ENCODE results near the gene NPEPPS. TPM values are rescaled to one million over a fixed set of nuclear protein-coding genes. Genes with fewer than 3 reads are reported as not detected.

NPEPPS gene
- total RNA-seq, 1 donor from 2014 or later, result 150 TPM

GRCh38 chr17:47644324-47644723 is 113.4 kb downstream of the NPEPPS start:
- Mint-ChIP-seq H3K9me3 (no peaks in the 10 kb centered on the region), H3K36me3 (no peaks in the 10 kb centered on the region), H3K27ac (no peak overlapping the region), H3K4me3 (no peak overlapping the region), H3K27me3 (no peaks in the 10 kb centered on the region), H3K4me1 (ENCODE audit: unreplicated experiment) (peaks cover 6% of the 10 kb centered on the region)
- no peak for DNase-seq (ENCODE audit: extremely low spot score, unreplicated experiment)
- no peak for TF ChIP-seq CTCF (conservative IDR thresholded peaks at IDR 0.05)

- peaks cover 20% of the 10 kb centered on the region for H3K4me1 Mint-ChIP-seq (ENCODE audit: unreplicated experiment)
- H3K9me3 Mint-ChIP-seq, result no peaks in the 10 kb centered on the region
- H3K27ac Mint-ChIP-seq, result peak within 1 kb of the TSS; percentile 96
- H3K27me3 Mint-ChIP-seq, result no peaks in the 10 kb centered on the region
- peaks cover 12% of the 10 kb centered on the region for H3K36me3 Mint-ChIP-seq
- H3K4me3 Mint-ChIP-seq, result peak within 1 kb of the TSS; percentile 97
- TF ChIP-seq CTCF (conservative IDR thresholded peaks at IDR 0.05), result no peak
- DNase-seq (ENCODE audit: extremely low spot score, unreplicated experiment), result peak; percentile 99
Observed at GRCh38 chr17:47649153-47649971, 118.5 kb downstream of the NPEPPS start, which contains the start of gene KPNB1. Gene KPNB1, plus strand, starts transcription at chr17:47649919. Its CDS starts 326 bp downstream, at chr17:47650245.

DNA sequence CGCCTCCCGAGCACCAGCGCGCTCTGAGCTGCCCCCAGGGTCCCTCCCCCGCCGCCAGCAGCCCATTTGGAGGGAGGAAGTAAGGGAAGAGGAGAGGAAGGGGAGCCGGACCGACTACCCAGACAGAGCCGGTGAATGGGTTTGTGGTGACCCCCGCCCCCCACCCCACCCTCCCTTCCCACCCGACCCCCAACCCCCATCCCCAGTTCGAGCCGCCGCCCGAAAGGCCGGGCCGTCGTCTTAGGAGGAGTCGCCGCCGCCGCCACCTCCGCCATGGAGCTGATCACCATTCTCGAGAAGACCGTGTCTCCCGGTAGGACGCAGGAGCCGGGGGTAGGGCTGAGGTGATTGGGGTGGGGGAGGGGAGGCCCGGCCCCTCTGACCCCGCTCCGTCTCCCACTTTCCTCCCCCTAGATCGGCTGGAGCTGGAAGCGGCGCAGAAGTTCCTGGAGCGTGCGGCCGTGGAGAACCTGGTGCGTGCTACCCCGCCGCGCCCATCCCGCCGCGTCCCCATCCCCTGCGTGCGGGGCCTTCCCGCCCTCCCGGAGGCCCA is 119.1 kb downstream of the NPEPPS start:
- Mint-ChIP-seq H3K27ac (peak overlapping the region; percentile 96), H3K4me1 (ENCODE audit: unreplicated experiment) (peaks cover 25% of the 10 kb centered on the region)

DNA sequence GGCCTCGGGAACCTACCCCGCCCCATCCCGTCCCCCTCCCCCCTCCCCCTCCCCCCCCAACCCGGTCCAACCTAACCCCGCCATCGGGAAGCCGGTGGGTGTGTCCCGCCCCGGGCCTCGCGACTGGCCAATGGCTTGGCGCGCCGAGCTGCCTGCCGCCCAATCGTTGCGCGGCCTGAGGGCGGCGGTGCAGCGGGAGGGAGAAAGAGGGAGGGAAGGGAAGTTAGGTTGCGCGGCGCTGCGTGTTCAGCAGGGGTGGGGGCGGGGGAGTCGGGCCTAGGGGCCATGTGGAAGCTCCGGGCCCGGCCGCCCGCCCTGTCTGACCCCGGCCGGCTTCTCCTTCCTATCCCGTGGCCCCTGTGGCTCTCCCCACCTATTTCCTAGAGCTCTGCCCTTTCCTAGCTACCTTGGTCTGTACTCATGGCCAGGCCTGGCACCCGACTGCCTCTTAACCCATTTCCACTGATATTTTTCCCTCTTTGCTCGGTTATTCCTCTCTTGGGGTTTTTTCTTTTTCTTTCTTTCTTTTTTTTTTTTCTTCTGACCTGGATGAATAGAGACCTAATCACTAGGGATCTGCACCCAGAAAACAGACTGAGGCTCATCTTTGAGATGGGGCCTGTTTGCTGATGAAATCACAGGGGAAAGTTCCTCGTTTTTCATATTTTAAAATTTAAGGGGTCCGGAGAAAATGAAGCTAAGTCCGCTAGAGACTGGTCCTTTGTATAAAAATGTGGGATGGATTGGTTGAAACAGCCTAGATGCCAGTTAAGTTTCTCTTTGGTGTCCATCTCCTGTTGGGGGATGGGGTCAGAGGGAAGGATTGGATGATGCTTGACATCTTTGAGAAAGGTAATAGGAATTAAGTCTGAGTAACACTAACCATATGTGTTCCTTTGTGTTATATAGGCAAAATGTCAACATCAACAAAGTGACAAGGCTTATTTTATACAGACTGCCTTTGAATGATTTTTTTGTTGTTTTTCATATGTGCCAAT is 119.9 kb downstream of the NPEPPS start:
- peak overlapping the region; percentile 90 for H3K4me3 Mint-ChIP-seq
- H3K9me3 Mint-ChIP-seq, result no peaks in the 10 kb centered on the region
- peak overlapping the region; percentile 84 for H3K27ac Mint-ChIP-seq
- H3K36me3 Mint-ChIP-seq, result peaks cover 21% of the 10 kb centered on the region
- DNase-seq (ENCODE audit: extremely low spot score, unreplicated experiment), result peak; percentile 96
- peaks cover 33% of the 10 kb centered on the region for H3K4me1 Mint-ChIP-seq (ENCODE audit: unreplicated experiment)
- no peaks in the 10 kb centered on the region for H3K27me3 Mint-ChIP-seq
- TF ChIP-seq CTCF (conservative IDR thresholded peaks at IDR 0.05), result no peak

More for the DNA sequence above, 119.1 kb downstream of the NPEPPS start:
- no peak for DNase-seq (ENCODE audit: extremely low spot score, unreplicated experiment)
- Mint-ChIP-seq H3K36me3 (peaks cover 13% of the 10 kb centered on the region), H3K9me3 (no peaks in the 10 kb centered on the region), H3K27me3 (no peaks in the 10 kb centered on the region), H3K4me3 (peak overlapping the region; percentile 97)
- TF ChIP-seq CTCF (conservative IDR thresholded peaks at IDR 0.05), result no peak

DNA sequence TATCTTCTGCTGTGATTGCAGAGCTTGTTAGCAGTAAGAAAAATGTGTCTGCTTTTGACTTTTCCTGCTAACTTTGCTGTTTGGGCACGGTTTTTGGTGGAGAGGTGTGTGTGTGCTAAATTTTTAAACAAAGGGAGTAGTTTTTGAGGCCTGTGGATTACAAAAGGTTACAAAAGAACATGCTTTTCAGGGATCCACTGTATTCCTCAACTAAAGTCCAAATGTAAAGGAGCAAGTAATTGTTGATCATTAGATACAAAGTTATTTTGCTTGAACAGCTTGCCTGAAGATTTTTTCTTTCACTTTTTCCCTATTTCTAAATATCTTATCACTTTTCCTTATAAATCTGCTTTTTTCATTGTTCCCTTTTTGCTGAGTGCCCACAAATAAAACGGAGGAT is 120.8 kb downstream of the NPEPPS start:
- DNase-seq (ENCODE audit: extremely low spot score, unreplicated experiment), result no peak
- Mint-ChIP-seq H3K36me3 (peaks cover 24% of the 10 kb centered on the region), H3K4me1 (ENCODE audit: unreplicated experiment) (peaks cover 33% of the 10 kb centered on the region), H3K27me3 (no peaks in the 10 kb centered on the region), H3K9me3 (no peaks in the 10 kb centered on the region), H3K27ac (peak overlapping the region; percentile 84), H3K4me3 (peak overlapping the region; percentile 90)
- no peak for TF ChIP-seq CTCF (conservative IDR thresholded peaks at IDR 0.05)
